Activated CD8-positive, alpha-beta memory T cell treated with anti-CD3 and anti-CD28 coated beads for 36 hours (primary cell): Measurements from ENCODE around the gene OR14I1. TPM values are rescaled to one million over a fixed set of nuclear protein-coding genes. Genes with fewer than 3 reads are reported as not detected.
"Not testable (repeated sequence)": the region's sequence is repeated elsewhere in the genome, so short reads cannot be mapped to it uniquely, and the experiment has no call there.

ENCODE experiments used
- CTCF ChIA-PET: fragments of 350-600 bp; sonication (Branson Sonifier 250); formaldehyde crosslinking; loops from one replicate; lab custom pipeline; 2021; ENCODE audit warnings: antibody characterized with exemption; lab: Charles Lee
- POLR2A ChIA-PET: fragments of 350-600 bp; sonication (Branson Sonifier 250); formaldehyde crosslinking; loops from one replicate; lab custom pipeline; 2021; ENCODE audit warnings: antibody characterized with exemption; lab: Charles Lee
- total RNA-seq, 2 experiments: library from RNA; stranded (reverse); gene quantifications; one replicate each; pipeline ENCODE4 v1.2.3, GENCODE V29; 2021

OR14I1 gene
- total RNA-seq, 2 experiments from 2014 or later, result not detected

DNA sequence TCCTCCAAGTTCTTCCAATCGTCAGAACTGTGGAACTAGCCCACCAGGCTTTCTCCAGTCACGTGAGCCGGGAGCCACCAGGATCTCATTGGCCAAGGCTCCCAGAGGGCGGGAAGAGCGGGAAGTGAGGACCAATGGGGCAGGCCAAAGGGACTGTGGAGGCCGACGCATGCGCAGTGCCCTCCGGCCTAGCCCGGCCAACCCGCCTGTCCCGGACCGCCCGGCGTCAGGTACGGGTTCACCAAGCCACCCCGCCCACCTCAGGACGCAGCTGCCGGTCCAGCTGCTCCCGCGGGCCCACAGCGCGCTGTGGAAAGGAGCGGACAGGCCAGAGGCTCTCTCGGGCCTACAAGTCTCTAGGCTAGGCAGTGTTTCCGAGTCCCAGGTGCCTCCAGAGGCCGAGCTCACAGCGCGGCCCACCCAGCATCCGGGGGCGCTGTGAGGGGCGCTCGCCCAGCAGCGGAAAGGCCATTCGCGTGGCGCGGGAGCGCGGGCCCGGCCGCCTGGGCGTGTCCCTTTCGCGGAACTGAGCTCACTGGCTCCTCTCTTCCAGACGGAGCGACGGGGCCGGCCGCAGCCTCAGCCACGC, 10.9 kb downstream of the OR14I1 start:
- CTCF ChIA-PET, result no interaction called here

DNA sequence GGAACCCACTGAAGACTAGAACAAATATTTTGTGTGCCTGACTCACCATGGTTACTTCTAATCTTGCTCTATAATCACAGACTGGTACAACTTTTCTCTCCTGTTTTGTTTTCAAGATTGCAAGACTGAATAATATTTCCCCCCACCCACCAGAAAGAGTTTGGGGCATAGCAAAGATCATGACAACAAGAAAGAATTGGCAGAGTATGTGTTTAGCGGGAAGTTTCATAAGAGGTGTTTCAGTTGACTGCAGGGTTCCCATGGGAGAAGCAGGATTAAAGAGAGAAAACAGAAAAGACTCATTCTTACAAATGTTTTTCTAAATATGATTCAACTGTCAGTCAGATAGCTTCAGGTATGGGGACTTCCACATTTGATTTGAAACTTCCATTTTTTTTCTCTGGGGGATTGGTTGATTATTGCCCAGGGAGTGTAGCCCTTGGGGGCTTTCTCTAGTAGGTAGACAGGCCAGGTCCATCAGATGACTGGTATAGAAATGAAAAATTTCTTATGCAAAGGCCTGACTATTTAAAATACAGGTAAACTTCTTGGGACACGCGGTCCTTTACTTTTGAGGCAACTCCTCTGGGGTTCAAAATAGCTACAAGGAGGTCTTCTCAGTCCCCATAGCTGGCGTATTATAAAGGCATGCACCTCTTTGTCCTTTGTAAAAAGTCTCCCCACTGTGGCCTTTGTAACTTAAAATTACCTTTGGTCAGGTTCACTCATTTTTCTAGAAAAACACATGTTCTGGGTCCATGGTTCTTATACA, 13.9 kb downstream of the OR14I1 start:
- POLR2A ChIA-PET, result no interaction called here
- CTCF ChIA-PET, result interaction anchor here (1.2 kb wide), 1 partner anchor 10 kb away, joined by 3 read pairs; no protein-coding TSS in a partner anchor

More for the DNA sequence above, 10.9 kb downstream of the OR14I1 start:
- POLR2A ChIA-PET, result no interaction called here

DNA sequence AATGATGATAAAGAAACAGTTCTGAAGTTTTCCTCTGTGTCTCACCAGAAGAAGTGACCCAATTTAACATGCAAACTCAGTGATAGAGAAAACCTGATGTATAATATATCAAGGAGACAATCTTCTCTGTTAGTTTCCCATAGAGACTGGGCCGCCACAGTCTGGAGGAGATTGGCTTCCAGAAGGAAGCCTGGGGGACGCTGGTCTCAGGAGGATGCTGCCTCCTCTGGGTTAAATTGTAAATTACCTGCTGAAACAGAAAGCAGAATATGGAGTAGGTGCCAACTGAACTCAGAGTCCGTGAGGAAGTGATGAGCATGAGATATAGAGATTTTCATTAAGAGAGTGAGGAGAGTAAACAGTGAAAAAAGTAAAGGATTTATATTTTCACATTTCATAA, 15.8 kb downstream of the OR14I1 start:
- ChIA-PET CTCF (no interaction called here), POLR2A (no interaction called here)

DNA sequence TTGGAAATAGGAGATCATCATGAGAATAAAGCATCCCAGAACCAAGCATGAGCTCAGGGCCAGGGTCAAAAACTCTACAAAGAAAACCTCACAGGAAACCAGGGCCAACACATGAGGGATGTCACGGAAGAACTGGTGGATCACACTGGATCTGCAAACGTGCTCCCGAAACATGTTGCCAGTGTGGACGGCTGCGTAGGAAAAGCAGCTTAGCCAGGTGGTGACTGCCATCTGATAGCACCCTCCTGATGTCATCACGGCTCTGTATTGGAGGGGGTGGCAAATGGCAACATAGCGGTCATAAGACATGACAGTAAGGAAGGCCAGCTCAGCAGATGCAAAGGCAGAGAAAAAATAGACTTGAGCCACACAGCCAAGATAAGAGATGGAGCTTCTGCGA, 20.9 kb downstream of the OR14I1 start:
- ChIA-PET CTCF (no interaction called here), POLR2A (no interaction called here)

DNA sequence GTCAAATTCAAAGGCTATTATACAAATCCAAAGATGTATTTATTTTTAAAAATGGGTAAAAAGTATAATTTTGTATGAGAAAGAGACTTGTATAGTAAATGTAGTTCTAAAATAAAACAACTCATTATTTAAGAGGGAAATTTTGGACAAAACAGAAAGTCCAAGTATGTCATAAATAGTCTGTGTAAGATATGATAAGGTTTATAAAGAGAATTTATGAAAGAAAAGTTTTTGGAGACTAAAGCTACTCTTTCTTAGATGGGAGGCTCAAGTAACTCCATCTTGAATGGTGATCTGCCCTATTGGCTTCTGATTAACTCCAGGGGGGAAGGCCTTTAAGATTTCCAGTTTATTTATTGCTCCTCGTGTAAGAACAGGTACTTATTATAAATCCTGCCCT, 32.6 kb downstream of the OR14I1 start:
- ChIA-PET CTCF (no interaction called here), POLR2A (no interaction called here)

DNA sequence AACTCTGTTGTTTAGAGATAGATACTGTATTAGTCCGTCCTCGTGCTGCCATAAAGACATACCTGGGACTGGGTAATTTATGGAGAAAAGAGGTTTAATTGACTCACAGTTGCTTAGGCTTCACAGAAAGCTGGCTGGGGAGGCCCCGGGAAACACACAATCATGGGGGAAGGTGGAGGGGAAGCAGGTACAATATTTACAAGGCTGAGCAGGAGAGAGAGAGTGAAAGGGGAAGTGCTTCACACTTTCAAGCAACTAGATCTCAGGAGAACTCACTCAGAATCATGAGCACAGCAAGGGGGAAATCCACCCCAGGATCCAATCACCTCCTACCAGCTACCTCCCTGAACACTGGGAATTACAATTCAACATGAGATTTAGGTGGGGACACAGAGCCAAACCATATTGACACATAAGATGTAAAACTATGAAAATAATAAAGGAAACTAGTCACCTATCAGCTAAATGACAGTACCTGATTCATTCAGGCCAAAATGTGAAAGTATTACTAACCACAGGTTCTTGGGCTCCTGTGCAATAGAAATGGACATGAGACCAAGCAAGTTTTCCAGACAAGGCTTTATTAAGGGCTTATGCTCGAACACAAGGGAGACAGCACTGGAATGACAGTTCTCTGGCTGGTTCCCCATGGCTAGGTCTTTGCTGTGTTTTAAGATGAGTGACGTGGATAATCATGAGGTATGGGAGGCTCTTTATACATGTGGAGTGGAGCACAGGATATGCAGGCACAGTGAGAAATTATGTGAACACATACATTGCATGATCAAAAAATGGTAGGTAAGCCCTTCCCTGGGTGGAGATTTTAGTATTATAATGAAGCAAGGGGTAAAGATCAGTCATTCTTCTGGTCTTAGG, 38.9 kb downstream of the OR14I1 start:
- POLR2A ChIA-PET, CTCF ChIA-PET: not testable (repeated sequence)

DNA sequence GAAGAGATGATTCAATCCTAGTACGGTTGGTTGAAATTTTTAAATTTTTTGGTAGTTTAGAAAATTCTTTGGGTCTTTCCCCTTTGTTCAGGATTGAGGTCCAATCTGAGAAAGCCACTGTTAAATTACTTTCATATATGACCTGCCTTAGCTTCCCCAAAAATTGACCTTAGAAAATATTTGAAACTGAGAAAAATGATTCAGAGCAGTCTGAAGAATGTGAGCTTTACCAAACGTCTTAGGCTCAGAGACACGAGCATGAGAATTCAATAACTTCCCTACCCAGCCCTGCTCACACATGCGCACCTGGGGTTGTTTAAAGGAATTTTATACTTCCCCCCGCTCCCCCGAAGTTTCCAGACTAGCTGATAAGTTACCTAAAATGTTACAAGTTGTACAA, 45.8 kb downstream of the OR14I1 start:
- CTCF ChIA-PET, POLR2A ChIA-PET: not testable (repeated sequence)

DNA sequence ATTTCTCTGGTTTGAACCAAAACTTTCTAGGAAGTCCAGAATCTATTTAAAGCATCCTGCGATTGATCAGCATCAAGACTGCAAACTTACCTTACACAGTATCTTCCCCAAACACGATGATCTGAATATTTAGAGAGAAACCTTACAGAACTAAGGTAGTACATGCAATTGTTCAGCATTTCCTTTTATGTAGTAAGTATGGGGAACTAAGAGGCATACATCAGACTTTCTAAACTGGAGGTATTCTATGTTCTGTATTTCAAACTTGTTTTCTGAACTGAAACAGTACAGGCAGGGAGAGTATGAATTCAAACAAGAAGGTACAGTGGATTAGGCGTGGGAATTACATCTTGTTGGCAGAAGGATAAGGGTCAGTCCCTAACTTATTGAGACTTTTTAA, 47.2 kb downstream of the OR14I1 start, which contains the start of gene OR2T27:
Gene OR2T27 (minus strand): TSS at position 175 of the 400 bp plus-strand sequence. CDS start 4,644 bp downstream, outside the sequence.
- CTCF ChIA-PET, POLR2A ChIA-PET: not testable (repeated sequence)

Other genes with a start within 250 kb of the OR14I1 start
- gene OR2T3, start 229.4 kb downstream of the OR14I1 start, total RNA-seq, result not detected
- gene OR2T5, start 214.2 kb downstream of the OR14I1 start, total RNA-seq, result not detected
- not detected for gene OR2G6, start 194.7 kb downstream of the OR14I1 start, total RNA-seq
- gene OR2T29, start 140.0 kb downstream of the OR14I1 start, total RNA-seq, result not detected
- gene OR2T34, start 128.0 kb downstream of the OR14I1 start, total RNA-seq, result not detected
- gene OR2T10, start 105.1 kb downstream of the OR14I1 start, total RNA-seq, result not detected
- not detected for gene OR2T11, start 67.7 kb downstream of the OR14I1 start, total RNA-seq
- gene OR2T35, start 57.5 kb downstream of the OR14I1 start, total RNA-seq, result not detected
- not detected for gene OR2T27, start 47.2 kb downstream of the OR14I1 start, total RNA-seq
- gene LYPD8, start 53.0 kb upstream of the OR14I1 start, total RNA-seq, result not detected
- 10 to 100 TPM; 19.9 to 20.0 TPM for gene SH3BP5L, start 123.1 kb upstream of the OR14I1 start, total RNA-seq
- 10 to 100 TPM; 49.1 to 50.3 TPM for gene ZNF672, start 135.5 kb upstream of the OR14I1 start, total RNA-seq
- gene ZNF692, start 156.3 kb upstream of the OR14I1 start, total RNA-seq, result 10 to 100 TPM; 69.4 to 75.9 TPM
- 1 to 10 TPM; 5.8 to 5.9 TPM for gene PGBD2, start 203.5 kb upstream of the OR14I1 start, total RNA-seq